Measurements from ENCODE around the gene SCYL1.

SCYL1 gene

GRCh38 chr11:65530157-65530496 lies 5.2 kb downstream of the SCYL1 start:
- no peak overlapping the region for H3K4me3 ChIP-seq (ENCODE audit: low read depth in 1 of 2, low read length in 2 of 2)
- H2AFZ ChIP-seq (ENCODE audit: low read depth, low read length): no peak overlapping the region
- peak; percentile 78 for ATAC-seq (ENCODE audit: insufficient read depth, low read depth)
- H3K27ac ChIP-seq (ENCODE audit: low read length): peak overlapping the region; percentile 3
- no peak overlapping the region for H3K4me2 ChIP-seq (ENCODE audit: insufficient read depth, low read length)
- TF ChIP-seq CTCF (IDR thresholded peaks at IDR 0.05; ENCODE audit: borderline replicate concordance, extremely low read depth, low read length, poor library complexity, severe bottlenecking): peak; percentile 63
- TF ChIP-seq EZH2 (IDR thresholded peaks at IDR 0.05; ENCODE audit: borderline replicate concordance, low read depth, low read length, severe bottlenecking): no peak
- H3K9me3 ChIP-seq (ENCODE audit: insufficient read depth, low read length, severe bottlenecking): no peaks in the 10 kb centered on the region
- peaks cover 61% of the 10 kb centered on the region for H3K36me3 ChIP-seq (ENCODE audit: insufficient read depth, low read length)
- H4K20me1 ChIP-seq (ENCODE audit: insufficient read depth, low read length): peaks cover 19% of the 10 kb centered on the region
- no peaks in the 10 kb centered on the region for H3K27me3 ChIP-seq (ENCODE audit: insufficient read depth, low read length, poor library complexity)
- DNase-seq: peak; percentile 65
- H3K4me1 ChIP-seq (ENCODE audit: insufficient read depth, low read length): peaks cover 14% of the 10 kb centered on the region
- no peak overlapping the region for H3K9ac ChIP-seq (ENCODE audit: low read depth, low read length)
- peaks cover 18% of the 10 kb centered on the region for H3K79me2 ChIP-seq (ENCODE audit: insufficient read depth, low read length)

- DNase-seq (no peak), ATAC-seq (ENCODE audit: insufficient read depth, low read depth) (no peak)
- no peaks in the 10 kb centered on the region for H3K79me2 ChIP-seq (ENCODE audit: insufficient read depth, low read length)
- H3K9ac ChIP-seq (ENCODE audit: low read depth, low read length): no peak overlapping the region
- H3K4me2 ChIP-seq (ENCODE audit: insufficient read depth, low read length): no peak overlapping the region
- TF ChIP-seq CTCF (IDR thresholded peaks at IDR 0.05; ENCODE audit: borderline replicate concordance, extremely low read depth, low read length, poor library complexity, severe bottlenecking) (no peak), EZH2 (IDR thresholded peaks at IDR 0.05; ENCODE audit: borderline replicate concordance, low read depth, low read length, severe bottlenecking) (no peak)
- no peaks in the 10 kb centered on the region for H3K4me1 ChIP-seq (ENCODE audit: insufficient read depth, low read length)
- H3K27me3 ChIP-seq (ENCODE audit: insufficient read depth, low read length, poor library complexity): no peaks in the 10 kb centered on the region
- H2AFZ ChIP-seq (ENCODE audit: low read depth, low read length): no peak overlapping the region
- peaks cover 8% of the 10 kb centered on the region; the same call in 1 of the 2 replicates for H4K20me1 ChIP-seq (ENCODE audit: insufficient read depth, low read length)
- H3K9me3 ChIP-seq (ENCODE audit: insufficient read depth, low read length, severe bottlenecking): no peaks in the 10 kb centered on the region
- peaks cover 64% of the 10 kb centered on the region for H3K36me3 ChIP-seq (ENCODE audit: insufficient read depth, low read length)
- no peak overlapping the region for H3K27ac ChIP-seq (ENCODE audit: low read length)
- no peak overlapping the region for H3K4me3 ChIP-seq (ENCODE audit: low read depth in 1 of 2, low read length in 2 of 2)
Measured at GRCh38 chr11:65532388-65533064, 7.6 kb downstream of the SCYL1 start.

GRCh38 chr11:65535102-65535501 lies 10.2 kb downstream of the SCYL1 start:
- Histone ChIP-seq H3K9me3 (ENCODE audit: insufficient read depth, low read length, severe bottlenecking) (no peaks in the 10 kb centered on the region), H3K27ac (ENCODE audit: low read length) (no peak overlapping the region), H2AFZ (ENCODE audit: low read depth, low read length) (no peak overlapping the region), H3K4me3 (ENCODE audit: low read depth in 1 of 2, low read length in 2 of 2) (no peak overlapping the region), H3K9ac (ENCODE audit: low read depth, low read length) (no peak overlapping the region), H3K79me2 (ENCODE audit: insufficient read depth, low read length) (no peaks in the 10 kb centered on the region), H3K27me3 (ENCODE audit: insufficient read depth, low read length, poor library complexity) (no peaks in the 10 kb centered on the region), H4K20me1 (ENCODE audit: insufficient read depth, low read length) (peaks cover 8% of the 10 kb centered on the region; the same call in 1 of the 2 replicates), H3K4me1 (ENCODE audit: insufficient read depth, low read length) (peaks cover under 1% of the 10 kb centered on the region), H3K36me3 (ENCODE audit: insufficient read depth, low read length) (peaks cover 59% of the 10 kb centered on the region), H3K4me2 (ENCODE audit: insufficient read depth, low read length) (no peak overlapping the region)
- DNase-seq (no peak), ATAC-seq (ENCODE audit: insufficient read depth, low read depth) (no peak)
- TF ChIP-seq EZH2 (IDR thresholded peaks at IDR 0.05; ENCODE audit: borderline replicate concordance, low read depth, low read length, severe bottlenecking) (no peak), CTCF (IDR thresholded peaks at IDR 0.05; ENCODE audit: borderline replicate concordance, extremely low read depth, low read length, poor library complexity, severe bottlenecking) (no peak)
